Measurements from ENCODE around the gene CCN6.
A peak's percentile ranks its signal among the peaks of the same experiment; 100 is the strongest.
"Not testable (repeated sequence)": the region's sequence is repeated elsewhere in the genome, so short reads cannot be mapped to it uniquely, and the experiment has no call there.

The CCN6 gene

GRCh38 chr6:112049996-112050395 is 3.9 kb upstream of the CCN6 start:
- DNase-seq (ENCODE audit: low read depth in 2 of 2) = no peak

GRCh38 chr6:112050429-112050828 is 3.5 kb upstream of the CCN6 start:
- DNase-seq (ENCODE audit: low read depth in 2 of 2) = no peak

- DNase-seq (ENCODE audit: low read depth in 2 of 2) = not testable (repeated sequence)
Observed at GRCh38 chr6:112051251-112051740, 2.6 kb upstream of the CCN6 start.

GRCh38 chr6:112054555-112055190 is 769 bp downstream of the CCN6 start:
- no peak for DNase-seq (ENCODE audit: low read depth in 2 of 2)

GRCh38 chr6:112058243-112059032 is 4.5 kb downstream of the CCN6 start:
- no peak for DNase-seq (ENCODE audit: low read depth in 2 of 2)

GRCh38 chr6:112061605-112062004 is 7.7 kb downstream of the CCN6 start:
- no peak for DNase-seq (ENCODE audit: low read depth in 2 of 2)

- DNase-seq (ENCODE audit: low read depth in 2 of 2) = no peak
Observed at GRCh38 chr6:112062966-112063365, 9.1 kb downstream of the CCN6 start.

- no peak for DNase-seq (ENCODE audit: low read depth in 2 of 2)
Observed at GRCh38 chr6:112065426-112065986, 11.6 kb downstream of the CCN6 start.

- no peak for DNase-seq (ENCODE audit: low read depth in 2 of 2)
Observed at GRCh38 chr6:112066606-112067005, 12.7 kb downstream of the CCN6 start.

- no peak for DNase-seq (ENCODE audit: low read depth in 2 of 2)
Observed at GRCh38 chr6:112081569-112081968, 27.7 kb downstream of the CCN6 start.

- DNase-seq (ENCODE audit: low read depth in 2 of 2) = no peak
Observed at GRCh38 chr6:112085286-112086065, 31.6 kb downstream of the CCN6 start.

- no peak for DNase-seq (ENCODE audit: low read depth in 2 of 2)
Observed at GRCh38 chr6:112086744-112087135, 32.8 kb downstream of the CCN6 start.

GRCh38 chr6:112087136-112087911 is 33.4 kb downstream of the CCN6 start, which contains the start of the genes FAM229B and TUBE1:
Gene FAM229B, plus strand, starts transcription at chr6:112087591. Its CDS starts 11,693 bp downstream, at chr6:112099284.
Gene TUBE1, minus strand, starts transcription at chr6:112087482. Its CDS starts 48 bp downstream, at chr6:112087434.
- peak; percentile 75 to 81 for DNase-seq (ENCODE audit: low read depth in 2 of 2)

- DNase-seq (ENCODE audit: low read depth in 2 of 2) = no peak
Observed at GRCh38 chr6:112087916-112088315, 34.0 kb downstream of the CCN6 start.

GRCh38 chr6:112096901-112097300 is 43.0 kb downstream of the CCN6 start:
- DNase-seq (ENCODE audit: low read depth in 2 of 2) = no peak

GRCh38 chr6:112100561-112100960 is 46.7 kb downstream of the CCN6 start:
- no peak for DNase-seq (ENCODE audit: low read depth in 2 of 2)

GRCh38 chr6:112106026-112106425 is 52.1 kb downstream of the CCN6 start:
- not testable (repeated sequence) for DNase-seq (ENCODE audit: low read depth in 2 of 2)

GRCh38 chr6:112106562-112106961 is 52.7 kb downstream of the CCN6 start:
- no peak for DNase-seq (ENCODE audit: low read depth in 2 of 2)

- no peak for DNase-seq (ENCODE audit: low read depth in 2 of 2)
Observed at GRCh38 chr6:112109262-112109661, 55.4 kb downstream of the CCN6 start.

GRCh38 chr6:112113431-112113830 is 59.5 kb downstream of the CCN6 start:
- no peak for DNase-seq (ENCODE audit: low read depth in 2 of 2)

- no peak for DNase-seq (ENCODE audit: low read depth in 2 of 2)
Observed at GRCh38 chr6:112113918-112114317, 60.0 kb downstream of the CCN6 start.

Measured in activated CD4-positive, alpha-beta T cell treated with anti-CD3 and anti-CD28 coated beads for 24 hours (primary cell).